Measurements from ENCODE around the gene PCDHAC2.

The PCDHAC2 gene

DNA sequence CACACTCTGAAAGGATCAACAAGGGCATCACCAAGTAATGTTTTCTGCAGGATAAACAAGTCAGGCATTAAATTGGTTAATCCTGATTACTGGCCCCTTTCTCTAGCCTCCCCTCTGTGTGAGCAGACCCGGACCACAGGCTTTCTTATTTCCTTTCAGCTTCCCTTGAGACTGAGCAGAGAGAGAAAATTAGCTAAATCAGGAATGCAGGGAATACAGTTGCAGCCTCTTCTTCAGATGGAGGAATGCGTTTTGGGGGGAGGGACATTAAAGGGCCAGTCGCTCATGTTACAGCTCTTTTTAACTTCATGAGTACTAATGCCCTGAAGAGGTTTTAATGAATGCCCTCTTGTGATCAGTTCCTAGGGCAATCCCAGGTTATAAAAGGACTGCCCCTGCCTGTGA lies 19.8 kb downstream of the PCDHAC2 start:
- no peak for DNase-seq (ENCODE audit: low spot score)

DNA sequence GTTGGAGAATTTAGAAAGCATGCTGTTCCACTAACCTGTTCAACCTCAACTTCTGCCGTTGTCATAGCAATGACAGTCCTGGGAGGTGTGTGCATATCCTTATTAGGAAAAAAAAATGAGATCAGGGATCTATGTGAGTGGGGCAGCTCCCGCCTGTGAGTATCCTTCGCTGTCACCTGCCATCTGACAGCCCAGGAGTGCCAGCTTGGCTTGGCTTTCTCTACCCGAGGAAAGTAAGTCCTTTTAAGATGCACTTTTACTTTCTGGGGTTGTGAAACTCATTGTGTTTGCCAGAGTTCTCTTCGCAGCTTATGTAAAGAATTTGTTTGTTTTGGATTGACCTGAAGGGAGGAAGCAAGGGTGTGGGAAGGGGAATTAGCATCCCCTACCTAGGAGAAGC lies 21.8 kb downstream of the PCDHAC2 start:
- DNase-seq (ENCODE audit: low spot score): peak; percentile 88

- no peak for DNase-seq (ENCODE audit: low spot score)
These were observed 22.3 kb downstream of the PCDHAC2 start for GRCh38 chr5:140988608-140989007.

GRCh38 chr5:140989254-140990020 lies 23.2 kb downstream of the PCDHAC2 start:
- no peak for DNase-seq (ENCODE audit: low spot score)

DNA sequence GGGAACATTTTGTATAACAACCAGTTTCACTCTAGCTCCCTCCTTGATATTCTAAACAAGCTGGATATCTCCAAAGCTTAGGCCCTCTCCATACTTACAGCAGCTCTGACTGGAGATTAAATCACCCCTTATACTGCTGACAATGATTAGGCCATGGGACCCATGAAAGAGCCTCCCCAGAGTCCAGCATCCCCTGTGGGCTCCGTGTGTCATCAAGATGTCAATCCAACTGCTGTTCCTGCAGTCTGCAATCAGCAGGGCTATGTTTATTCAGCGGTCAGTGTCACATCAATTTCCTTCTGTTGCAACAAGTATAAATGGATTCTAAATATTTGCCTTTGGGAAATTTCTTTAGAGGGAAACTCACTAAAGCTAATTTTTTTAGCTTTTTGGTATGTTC lies 26.6 kb downstream of the PCDHAC2 start:
- DNase-seq (ENCODE audit: low spot score): no peak

- DNase-seq (ENCODE audit: low spot score): peak; percentile 67
These were observed 29.8 kb downstream of the PCDHAC2 start for GRCh38 chr5:140996060-140996459.

GRCh38 chr5:140998921-140999410 lies 32.7 kb downstream of the PCDHAC2 start:
- no peak for DNase-seq (ENCODE audit: low spot score)

- DNase-seq (ENCODE audit: low spot score): peak; percentile 81
These were observed 35.2 kb downstream of the PCDHAC2 start for GRCh38 chr5:141001446-141001843.

GRCh38 chr5:141001844-141002604 lies 35.7 kb downstream of the PCDHAC2 start:
- DNase-seq (ENCODE audit: low spot score): peak; percentile 69

DNA sequence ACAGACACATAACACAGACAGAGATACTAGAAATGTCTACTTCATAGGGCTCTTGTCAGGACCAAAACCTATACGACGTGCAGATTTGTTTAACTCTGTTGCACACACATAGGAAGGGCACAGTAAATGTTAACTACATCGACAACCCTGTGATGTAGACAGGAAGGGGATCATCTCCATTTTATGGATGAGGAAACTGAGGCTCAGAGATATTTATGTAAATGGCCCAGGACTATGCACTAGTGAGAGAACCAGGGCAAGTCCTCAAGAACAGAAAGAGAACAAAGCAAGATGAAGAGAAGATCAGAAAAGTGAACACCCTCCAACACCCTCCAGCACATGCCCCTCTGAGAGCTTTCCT lies 36.3 kb downstream of the PCDHAC2 start:
- no peak for DNase-seq (ENCODE audit: low spot score)

DNA sequence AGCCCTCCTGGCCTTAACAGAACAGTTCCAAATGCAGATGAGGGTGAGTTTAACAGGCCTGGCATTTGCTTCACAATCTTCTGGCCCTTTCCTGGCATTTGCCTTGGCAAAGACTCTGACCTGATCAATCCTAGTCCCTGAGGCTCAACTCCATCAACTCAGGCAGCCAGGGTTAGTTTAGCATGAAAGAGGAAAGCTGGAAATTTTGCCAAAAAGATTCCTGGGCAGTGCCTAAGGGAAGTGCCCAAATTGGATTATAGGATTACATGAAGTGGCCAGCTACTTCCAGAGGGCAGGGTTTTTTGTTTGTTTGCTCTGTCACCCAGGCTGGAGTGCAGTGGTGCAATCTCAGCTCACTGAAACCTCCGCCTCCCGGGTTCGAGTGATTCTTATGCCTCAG lies 36.8 kb downstream of the PCDHAC2 start:
- no peak for DNase-seq (ENCODE audit: low spot score)

DNA sequence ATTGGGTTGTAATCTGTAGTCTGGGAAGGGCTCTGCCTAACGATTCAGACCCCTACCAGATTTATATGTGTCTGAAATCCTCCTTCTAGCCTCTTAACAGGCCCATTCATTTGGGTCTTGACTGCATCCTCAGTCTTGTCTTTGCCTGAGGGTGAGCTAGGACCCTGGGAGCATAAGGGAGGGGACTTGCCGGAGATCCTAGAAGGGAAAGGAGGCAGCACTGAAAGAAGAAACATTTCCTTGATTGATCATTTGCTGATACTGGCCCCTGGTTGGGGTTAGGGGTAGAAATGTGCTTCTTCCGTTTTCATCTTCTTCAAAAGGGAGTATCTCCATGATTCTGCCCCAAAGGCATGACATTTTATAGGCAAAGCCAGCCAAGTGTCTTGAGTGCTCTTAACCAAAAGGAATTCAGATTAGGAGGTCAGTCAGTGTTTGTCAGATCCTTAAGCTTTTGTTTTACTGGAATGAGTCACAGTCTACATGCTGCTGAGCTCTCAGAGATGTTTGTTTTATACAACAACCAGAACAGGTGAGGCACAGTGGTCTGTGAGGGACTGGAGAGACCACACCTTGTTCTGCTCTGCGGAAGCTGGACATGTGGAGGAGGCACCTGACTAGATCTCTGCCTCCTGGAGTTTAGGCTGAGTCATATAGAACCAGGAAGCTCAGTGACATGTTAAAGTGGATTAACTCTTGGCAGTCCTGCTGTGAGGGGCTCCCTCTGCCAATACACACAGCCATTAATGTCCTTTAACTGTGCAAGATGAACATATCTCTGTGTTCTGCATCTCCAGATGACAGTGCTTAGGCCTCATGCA lies 37.7 kb downstream of the PCDHAC2 start:
- DNase-seq (ENCODE audit: low spot score): peak; percentile 79

DNA sequence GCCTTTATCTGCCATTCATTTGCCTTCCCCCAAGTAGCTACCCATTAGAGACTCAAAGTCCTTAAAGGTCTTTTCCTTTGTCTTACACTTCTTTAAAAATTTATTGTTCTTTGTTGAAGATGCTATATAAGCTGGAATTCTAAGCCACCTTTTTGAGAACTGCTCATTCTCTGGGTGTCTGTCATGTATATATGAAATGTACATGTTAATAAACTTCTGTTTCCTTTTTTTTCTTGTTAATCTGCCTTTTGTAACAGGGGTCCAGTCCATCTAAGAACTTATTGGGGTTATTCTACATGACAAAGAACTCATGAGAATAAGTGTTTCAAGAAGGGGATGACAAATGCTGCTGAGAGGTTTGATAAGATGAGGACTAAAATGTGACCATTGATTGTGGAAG lies 41.5 kb downstream of the PCDHAC2 start:
- DNase-seq (ENCODE audit: low spot score): no peak

DNA sequence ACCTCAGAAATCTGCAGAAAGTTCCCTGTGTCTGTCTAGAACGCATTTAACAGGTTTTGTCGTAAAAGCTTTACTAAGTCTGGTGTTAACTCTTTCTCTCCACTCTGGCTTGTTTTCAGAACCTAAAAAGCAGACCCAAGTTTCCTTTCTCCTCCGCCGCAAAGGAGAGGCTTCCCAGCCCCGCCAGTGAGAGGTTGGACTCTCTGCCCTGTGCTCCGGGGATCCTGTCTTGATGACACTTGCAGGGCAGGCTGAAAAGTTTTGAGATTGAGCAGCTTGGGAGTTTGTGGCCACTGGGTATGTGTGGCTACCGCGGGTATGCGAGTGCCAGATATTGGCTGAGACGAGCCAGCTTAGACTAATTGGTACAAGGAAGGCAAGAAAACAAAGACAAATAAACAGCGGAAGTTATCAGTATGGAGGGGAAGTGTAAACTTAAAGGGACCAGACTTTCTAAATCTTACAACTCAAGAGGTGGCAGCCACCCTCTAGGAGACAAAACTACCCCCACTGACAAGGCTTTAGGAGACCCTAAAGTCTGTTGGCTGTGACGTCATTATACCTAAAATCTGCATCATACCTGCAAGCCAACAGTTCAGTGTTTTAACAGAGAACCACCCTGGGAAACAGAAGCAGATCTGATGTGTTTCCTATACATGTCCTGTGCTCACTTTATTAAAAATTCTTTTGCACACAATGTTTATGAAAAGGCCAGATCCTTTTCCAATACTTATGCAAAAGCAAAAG lies 43.9 kb downstream of the PCDHAC2 start:
- DNase-seq (ENCODE audit: low spot score): no peak

- no peak for DNase-seq (ENCODE audit: low spot score)
These were observed 51.7 kb downstream of the PCDHAC2 start for GRCh38 chr5:141017943-141018342.

Data from cerebellar cortex (tissue), 1 donor.